ENCODE measurements around the gene AMDHD2. TPM values are rescaled to one million over a fixed set of nuclear protein-coding genes. Genes with fewer than 3 reads are reported as not detected.

AMDHD2 gene
- total RNA-seq, 6 experiments from 2014 or later = 12.3 to 24.9 (median 21.4) TPM

GRCh38 chr16:2511996-2512734 is 8.0 kb upstream of the AMDHD2 start:
- no peak for TF ChIP-seq CTCF (IDR thresholded peaks at IDR 0.05)
- TF ChIP-seq POLR2A (IDR thresholded peaks at IDR 0.05) = no peak
- H3K4me1 ChIP-seq = peaks cover 0 to 24% (median 14%) of the 10 kb centered on the region in 4 donors
- intact Hi-C loops (cut with DNase I) = no loop called here
- no peak overlapping the region for H3K27ac ChIP-seq
- H3K36me3 ChIP-seq = no peaks in the 10 kb centered on the region
- no peak for ATAC-seq
- no peaks in the 10 kb centered on the region for H3K9me3 ChIP-seq
- H3K4me3 ChIP-seq = no peak overlapping the region
- DNase-seq = no peak
- WGBS (ENCODE audit: insufficient coverage, low coverage, low lambda C conversion rate, missing lambda C conversion rate) = 92% methylated on average over 7 of the region's 17 CpGs
- no peaks in the 10 kb centered on the region for H3K27me3 ChIP-seq

- Histone ChIP-seq H3K9me3 (no peaks in the 10 kb centered on the region), H3K4me3 (peak overlapping the region; percentile 78 to 82 (median 81)), H3K27me3 (no peaks in the 10 kb centered on the region), H3K36me3 (no peaks in the 10 kb centered on the region), H3K27ac (peak overlapping the region; percentile 92 to 94 (median 93)), H3K4me1 (peaks cover 0 to 30% (median 16%) of the 10 kb centered on the region in 4 donors)
- WGBS (ENCODE audit: insufficient coverage, low coverage, low lambda C conversion rate, missing lambda C conversion rate) = 53% methylated on average over 7 of the region's 15 CpGs
- intact Hi-C loops (cut with DNase I) = no loop called here
- DNase-seq (peak; percentile 26 to 59 (median 57)), ATAC-seq (no peak)
- no peak for TF ChIP-seq POLR2A (IDR thresholded peaks at IDR 0.05)
- TF ChIP-seq CTCF (IDR thresholded peaks at IDR 0.05) = no peak
Observed at GRCh38 chr16:2512735-2513404, 7.3 kb upstream of the AMDHD2 start.

DNA sequence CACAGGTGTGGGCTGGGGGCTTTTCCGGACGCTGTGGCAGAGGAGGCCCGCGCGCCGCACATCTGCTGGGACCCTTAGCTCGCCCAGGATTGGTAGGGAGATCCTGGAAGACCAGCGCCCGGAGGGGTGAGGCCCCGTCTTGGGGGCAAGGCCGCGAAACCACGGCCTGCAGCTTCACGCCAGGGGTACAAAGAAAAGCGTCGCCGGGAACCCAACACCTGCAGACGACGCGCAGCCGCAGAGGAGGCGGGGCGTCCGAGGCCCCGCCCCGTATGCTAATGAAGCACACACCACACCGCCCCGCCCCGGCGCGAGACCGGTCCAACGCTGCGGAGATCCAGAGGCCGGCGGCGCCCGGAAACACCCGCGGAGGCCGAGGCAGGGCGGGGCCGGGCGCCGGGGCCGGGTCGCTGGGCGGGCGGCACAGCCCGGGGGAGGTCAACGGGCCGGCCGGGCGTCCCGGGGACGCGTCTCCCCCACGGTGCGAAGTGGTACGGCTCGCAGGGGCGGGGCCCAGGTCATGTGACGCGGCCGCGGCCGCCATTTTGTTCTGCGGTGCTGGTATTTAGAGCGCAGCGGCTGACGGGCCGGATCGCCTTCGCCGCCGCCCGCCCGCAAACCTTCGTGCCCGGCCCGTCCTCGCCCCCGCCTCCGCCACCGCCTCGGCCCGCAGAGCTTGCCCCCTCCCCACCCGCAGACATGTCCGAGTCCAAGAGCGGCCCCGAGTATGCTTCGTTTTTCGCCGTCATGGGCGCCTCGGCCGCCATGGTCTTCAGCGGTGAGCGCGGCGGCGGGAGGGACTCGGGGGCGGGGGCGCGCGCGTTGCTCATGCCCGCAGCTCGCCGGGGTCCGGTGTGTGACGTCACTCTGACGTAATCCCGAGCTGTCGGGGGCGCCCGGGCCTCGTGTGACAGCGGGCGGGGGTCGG is 6.5 kb upstream of the AMDHD2 start, which contains the start of gene ATP6V0C:
Gene ATP6V0C (plus strand): TSS at position 548 of the 928 bp plus-strand sequence. CDS start 152 bp downstream, at position 700.
- peaks cover 0 to 38% (median 20%) of the 10 kb centered on the region in 4 donors for H3K4me1 ChIP-seq
- H3K27me3 ChIP-seq = no peaks in the 10 kb centered on the region
- H3K4me3 ChIP-seq = peak within 1 kb of the TSS; percentile 78 to 82 (median 81)
- under 1% methylated on average over 23 of the region's 122 CpGs for WGBS (ENCODE audit: insufficient coverage, low coverage, low lambda C conversion rate, missing lambda C conversion rate)
- peak within 1 kb of the TSS; percentile 92 to 94 (median 93) for H3K27ac ChIP-seq
- no peaks in the 10 kb centered on the region for H3K36me3 ChIP-seq
- DNase-seq (peak; percentile 95 to 96 (median 95)), ATAC-seq (peak; percentile 78 to 89 (median 85))
- TF ChIP-seq CTCF (IDR thresholded peaks at IDR 0.05) (no peak), POLR2A (IDR thresholded peaks at IDR 0.05) (peak; percentile 90)
- H3K9me3 ChIP-seq = no peaks in the 10 kb centered on the region
- intact Hi-C loops (cut with DNase I) = no loop called here
